NCI-H526 (cell line): ENCODE measurements around the gene KATNBL1.

Source experiments
- DNase-seq, 2 experiments: peaks; one replicate each; lab custom pipeline; 2025; lab: John Stamatoyannopoulos, UW

Gene KATNBL1, protein sequence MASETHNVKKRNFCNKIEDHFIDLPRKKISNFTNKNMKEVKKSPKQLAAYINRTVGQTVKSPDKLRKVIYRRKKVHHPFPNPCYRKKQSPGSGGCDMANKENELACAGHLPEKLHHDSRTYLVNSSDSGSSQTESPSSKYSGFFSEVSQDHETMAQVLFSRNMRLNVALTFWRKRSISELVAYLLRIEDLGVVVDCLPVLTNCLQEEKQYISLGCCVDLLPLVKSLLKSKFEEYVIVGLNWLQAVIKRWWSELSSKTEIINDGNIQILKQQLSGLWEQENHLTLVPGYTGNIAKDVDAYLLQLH

DNA sequence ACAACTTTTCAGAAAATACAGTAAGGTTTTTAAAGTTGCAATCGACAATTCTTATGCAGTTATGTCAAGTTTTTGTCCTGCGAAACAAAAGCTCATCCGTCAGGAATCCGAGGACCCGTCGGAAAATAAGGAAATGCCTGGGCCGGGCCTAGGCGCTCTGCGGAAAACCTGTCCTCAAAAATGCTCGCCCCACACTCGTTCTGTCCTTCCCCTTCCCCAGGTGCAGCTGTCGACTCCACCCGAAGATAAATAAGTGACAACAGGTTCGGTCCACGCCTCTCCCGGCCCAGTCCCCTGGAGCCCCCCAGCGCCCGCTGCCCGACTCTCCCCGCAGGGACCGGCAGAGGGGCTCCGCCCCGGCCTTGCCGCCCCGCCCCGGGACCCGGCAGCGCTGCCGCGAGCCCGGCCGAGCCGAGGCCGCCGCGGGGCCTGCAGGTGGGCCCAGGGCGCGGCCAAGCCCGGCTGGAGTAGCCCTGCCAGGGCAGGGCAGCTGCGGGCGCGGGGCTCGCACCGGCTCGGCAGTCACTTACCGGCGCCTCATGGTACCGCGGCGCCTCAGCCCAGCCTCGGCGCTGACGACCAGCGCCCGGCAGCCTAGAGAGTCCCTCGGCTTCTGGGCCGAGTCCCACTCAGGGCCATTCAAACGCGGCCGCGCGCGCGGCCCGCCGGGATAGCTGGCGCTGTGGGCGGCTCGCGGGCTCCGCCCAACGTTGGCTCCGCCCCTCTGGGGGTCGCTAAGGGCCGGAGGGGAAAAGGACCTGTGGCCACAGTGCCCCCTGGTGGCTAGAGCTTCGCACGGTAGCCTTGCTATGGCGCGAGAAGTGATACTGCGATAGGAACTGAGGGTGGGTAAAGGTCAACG, at the start of gene KATNBL1:
Gene KATNBL1, minus strand, starts transcription at position 676 of the 862 bp plus-strand sequence. CDS start 46,420 bp downstream, outside the sequence.
- DNase-seq, result peak; percentile 79 to 98

DNA sequence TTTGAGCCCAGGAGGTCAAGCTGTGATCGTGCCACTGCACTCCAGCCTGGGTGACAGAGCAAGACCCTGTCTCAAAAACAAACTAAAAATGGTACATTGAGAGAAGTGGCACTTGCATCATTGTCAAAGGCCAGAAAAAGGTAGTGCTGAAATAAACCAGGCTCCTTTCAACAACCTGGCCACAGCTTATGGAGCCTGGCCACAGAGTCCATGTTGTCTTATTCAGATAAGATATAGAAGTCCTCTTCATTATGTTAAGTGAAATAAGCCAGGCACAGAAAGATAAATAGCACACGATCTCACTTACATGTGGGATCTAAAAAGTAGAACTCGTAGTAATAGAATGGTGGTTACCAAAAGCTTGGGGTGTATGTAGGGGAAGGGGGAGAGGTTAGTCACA, 49.7 kb upstream of the KATNBL1 start:
- DNase-seq, result no peak

GRCh38 chr15:34258151-34258550, 48.3 kb upstream of the KATNBL1 start:
- no peak for DNase-seq

DNA sequence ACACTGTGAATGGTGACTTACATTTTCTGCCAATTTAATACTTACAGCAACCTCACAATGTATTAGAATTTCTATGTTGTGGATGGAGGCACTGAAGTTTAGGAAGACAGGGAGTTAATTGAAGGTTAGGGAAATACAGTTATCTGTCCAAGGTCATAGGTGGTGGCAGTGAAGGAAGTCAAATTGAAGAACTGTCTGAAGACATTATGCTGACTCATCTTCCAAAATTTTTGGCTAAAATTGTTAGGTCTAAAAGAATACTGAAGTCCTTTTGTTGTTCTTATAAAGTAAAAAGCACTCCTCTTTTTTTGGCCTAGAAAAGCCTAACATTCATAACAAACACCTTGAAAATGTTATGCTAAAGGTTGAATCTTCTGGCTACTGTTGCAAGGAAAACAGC, 42.6 kb upstream of the KATNBL1 start:
- DNase-seq, result no peak

GRCh38 chr15:34248190-34248589, 38.3 kb upstream of the KATNBL1 start:
- DNase-seq, result no peak

GRCh38 chr15:34246276-34246976, 36.5 kb upstream of the KATNBL1 start:
- DNase-seq, result no peak

DNA sequence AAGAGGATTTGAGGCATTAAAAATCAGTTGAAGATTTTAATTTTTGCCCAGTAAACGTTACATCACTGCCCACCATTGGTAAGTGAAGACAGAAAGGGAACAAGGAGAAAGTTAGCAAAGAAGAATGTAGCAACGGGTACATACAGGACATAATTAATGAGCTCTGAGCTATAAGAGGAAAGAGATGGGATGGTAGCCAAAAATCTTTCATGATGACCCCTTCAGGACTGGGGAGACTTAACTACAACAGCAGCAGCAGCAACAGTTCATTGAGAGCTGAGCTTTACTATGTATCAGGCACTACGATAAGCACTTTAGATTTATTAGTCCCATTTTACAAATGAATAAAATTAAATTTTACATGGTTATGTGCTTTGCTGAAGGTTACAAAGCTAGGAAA, 33.3 kb upstream of the KATNBL1 start:
- no peak for DNase-seq

DNA sequence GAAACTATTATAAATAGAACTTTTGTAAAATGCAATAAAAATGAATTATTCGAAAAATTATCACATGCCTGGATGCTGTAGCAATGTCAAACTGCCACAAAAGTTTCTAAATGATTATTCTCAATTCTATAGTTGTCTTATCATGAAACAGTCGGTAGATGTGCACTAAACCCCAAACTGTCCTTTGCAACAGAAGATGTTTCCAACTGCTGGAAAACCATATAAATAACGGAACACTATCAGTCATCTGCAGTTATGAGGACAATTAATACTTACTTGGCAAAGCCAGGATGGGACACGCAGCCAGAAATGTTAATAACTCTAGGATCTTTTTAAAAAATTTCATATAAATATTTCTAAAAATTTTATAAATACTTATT, 32.4 kb upstream of the KATNBL1 start:
- no peak for DNase-seq

DNA sequence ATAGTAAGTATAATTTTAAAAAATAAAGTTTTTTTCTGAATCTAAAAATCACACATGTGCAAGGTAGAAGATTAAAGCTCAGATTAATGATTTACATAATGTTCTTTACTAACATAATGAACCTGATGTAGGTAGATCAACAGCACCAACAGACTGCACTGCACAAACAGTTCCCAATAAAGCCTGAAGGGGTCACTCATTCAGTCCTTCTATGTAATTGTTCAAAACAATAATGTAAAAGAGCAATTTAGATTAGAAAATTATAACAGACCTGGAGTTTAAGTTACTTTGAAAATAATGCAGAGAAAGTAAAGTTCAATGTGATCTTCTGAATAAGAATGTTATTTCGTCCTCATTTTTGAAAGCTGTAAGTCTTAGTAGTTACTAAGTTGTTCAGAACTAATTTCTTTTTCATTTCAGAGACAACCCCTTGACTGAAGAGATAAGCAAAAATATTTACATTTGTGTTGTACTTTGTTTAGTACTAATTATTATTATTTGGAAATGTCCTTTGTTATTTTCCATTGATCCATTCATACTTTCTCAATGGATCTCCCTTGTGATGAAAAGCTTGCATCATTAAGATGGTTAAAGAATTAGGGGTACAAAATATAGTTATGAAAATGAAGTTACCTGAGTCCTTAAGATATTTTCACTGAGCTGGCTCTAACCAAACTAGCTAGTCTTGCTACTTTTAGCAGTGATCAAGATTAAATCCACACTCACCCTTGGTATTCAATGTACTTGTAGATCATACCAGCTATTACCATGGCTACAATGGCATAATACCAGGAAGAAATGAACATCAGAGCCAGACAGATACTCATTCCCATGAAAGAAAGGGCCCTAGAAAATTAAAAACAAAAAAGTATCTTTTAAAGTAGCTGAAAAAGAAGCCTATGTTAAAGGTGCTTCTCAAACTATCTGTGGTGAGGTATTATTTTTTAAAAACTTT, 31.8 kb upstream of the KATNBL1 start:
- DNase-seq, result peak in 1 of 2 experiments; percentile 25

DNA sequence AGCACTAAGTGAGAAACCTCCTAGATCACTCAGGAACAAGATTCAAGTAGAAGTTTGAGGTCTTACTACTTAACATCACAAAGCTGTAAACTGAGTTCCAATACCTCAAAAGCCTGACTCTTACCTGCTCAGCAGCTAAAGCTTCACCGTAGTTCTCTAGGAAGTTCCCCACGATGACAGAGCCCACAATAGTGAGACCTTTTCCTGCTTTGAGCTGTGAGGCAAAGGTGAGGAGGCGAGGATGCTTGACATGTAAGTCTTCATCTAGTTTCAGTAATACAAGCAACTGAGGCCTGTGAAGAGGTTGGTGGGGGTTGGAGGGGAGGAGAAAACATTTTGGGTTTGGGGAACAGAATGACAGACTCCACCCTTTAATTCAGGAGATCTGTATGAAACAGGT, 30.6 kb upstream of the KATNBL1 start:
- no peak for DNase-seq

- no peak for DNase-seq
Observed at GRCh38 chr15:34239151-34239808, 29.4 kb upstream of the KATNBL1 start.

- DNase-seq, result no peak
Observed at GRCh38 chr15:34233614-34234013, 23.7 kb upstream of the KATNBL1 start.

GRCh38 chr15:34223904-34224596, 14.2 kb upstream of the KATNBL1 start:
- DNase-seq, result no peak

- DNase-seq, result no peak
Observed at GRCh38 chr15:34217587-34218225, 7.8 kb upstream of the KATNBL1 start.

DNA sequence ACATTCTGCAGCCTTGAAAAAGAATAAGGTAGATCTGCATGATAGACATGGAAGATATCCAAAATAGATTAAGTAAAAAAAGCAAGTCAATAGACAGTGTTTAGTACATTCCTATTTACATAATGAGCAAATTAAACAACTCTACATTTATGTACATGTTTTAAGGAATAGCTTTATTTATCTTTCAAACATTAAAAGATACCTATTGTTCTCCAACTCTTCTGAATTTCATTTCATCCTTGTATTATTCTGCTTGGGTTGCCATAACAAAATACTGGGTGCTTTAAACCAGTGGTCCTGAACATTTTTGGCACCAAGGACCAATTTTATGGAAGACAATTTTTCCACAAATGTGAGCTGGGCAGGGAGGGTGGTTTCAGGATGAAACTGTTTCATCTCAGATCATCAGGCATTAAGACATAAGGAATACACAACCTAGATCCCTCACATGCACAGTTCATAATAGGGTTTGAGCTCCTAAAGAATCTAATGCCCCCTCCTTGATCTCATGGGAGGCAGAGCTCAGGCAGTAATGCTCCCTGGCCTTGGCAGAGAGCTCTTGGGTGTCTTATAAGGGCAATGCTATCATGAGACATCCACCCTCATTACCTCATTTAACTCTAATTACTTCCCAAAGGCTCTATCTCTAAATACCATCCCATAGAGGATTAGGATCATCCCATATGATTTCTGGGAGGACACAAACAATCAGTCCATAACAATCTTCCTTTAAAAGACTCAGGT, 6.8 kb upstream of the KATNBL1 start:
- no peak for DNase-seq

DNA sequence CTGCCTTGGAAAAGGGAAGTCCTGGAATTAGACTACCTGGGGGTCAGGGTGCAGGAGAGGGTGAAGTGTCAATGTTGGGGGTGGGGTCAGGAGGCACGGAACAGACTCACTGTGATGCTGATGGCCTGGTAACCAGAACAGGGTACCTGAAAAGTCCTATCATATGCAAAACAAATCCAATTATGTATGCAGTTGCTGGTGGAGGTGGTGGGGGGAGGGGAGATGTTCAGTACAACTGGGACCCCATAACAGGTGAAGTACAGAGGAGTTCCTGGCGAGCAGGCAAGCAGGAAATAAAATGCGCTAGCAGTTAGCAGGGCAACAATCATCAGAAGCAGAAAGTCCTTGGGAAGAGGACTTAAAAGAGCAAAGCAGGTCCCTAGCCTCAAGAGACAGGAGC, 4.2 kb upstream of the KATNBL1 start:
- peak in 1 of 2 experiments; percentile 35 for DNase-seq

DNA sequence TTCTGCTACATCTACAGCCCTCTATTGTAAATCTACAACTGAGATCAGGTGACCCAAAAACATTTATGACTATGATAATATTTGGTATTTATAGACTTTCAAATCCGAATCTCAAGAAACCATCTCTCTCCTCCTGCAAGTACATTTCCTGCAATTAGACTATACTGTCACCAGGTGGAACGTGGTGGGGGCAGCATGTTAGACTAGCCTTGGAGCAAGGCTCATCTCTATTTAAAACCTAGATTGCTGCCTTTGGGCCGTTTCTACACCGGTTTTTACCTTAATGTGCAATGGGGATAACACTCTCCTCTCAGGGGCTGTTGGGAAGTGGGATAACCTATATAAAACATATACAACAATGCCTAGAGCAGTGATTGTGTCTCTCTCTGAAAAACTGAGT, 3.8 kb upstream of the KATNBL1 start:
- DNase-seq, result no peak

- no peak for DNase-seq
Observed at GRCh38 chr15:34206011-34206410, 3.9 kb downstream of the KATNBL1 start.

DNA sequence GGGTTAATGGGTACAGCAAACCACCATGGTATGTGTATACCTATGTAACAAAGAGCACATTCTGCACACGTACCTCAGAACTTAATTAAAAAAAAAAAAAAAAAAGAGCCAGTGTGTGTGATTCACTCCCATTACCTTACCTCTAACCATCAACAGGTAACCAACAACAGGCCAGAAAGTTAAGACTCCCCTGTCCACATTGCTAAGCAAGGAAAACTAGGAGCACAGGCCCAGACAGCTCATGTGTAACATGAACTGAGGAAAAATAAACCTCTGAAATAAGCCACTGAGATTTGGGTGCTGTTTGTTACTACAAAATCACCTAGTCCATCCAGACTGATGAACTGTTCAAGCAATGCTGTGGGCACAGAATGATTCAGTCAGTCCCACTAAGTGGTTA, 6.0 kb downstream of the KATNBL1 start:
- no peak for DNase-seq
